Hepatocyte (in vitro differentiated cells): ENCODE measurements around the gene PYCR2. TPM values are rescaled to one million over a fixed set of nuclear protein-coding genes. Genes with fewer than 3 reads are reported as not detected.
A peak's percentile ranks its signal among the peaks of the same experiment; 100 is the strongest.

Experiments
- DNase-seq: peaks from one replicate; pipeline ENCODE4 v3.0.0-alpha.2; 2016; ENCODE audit warnings: low spot score
- H2AFZ ChIP-seq: fragments of 200-600 bp; sonication (generic); 2 replicates; pipeline ENCODE4 v1.6.0; 2016; ENCODE audit warnings: antibody characterized with exemption, mild to moderate bottlenecking
- H3K27ac ChIP-seq: fragments of 200-600 bp; sonication (generic); 2 replicates; pipeline ENCODE4 v1.5.1; 2016; ENCODE audit warnings: mild to moderate bottlenecking
- H3K27me3 ChIP-seq: fragments of 200-600 bp; sonication (generic); 2 replicates; pipeline ENCODE4 v1.6.1; 2016
- H3K36me3 ChIP-seq: fragments of 200-600 bp; sonication (generic); replicated peaks from 2 replicates; pipeline ENCODE4 v1.5.1; 2016; ENCODE audit warnings: low read depth; ENCODE audit not compliant: insufficient read depth
- H3K4me1 ChIP-seq: fragments of 200-600 bp; sonication (generic); 2 replicates; pipeline ENCODE4 v1.5.1; 2016; ENCODE audit warnings: mild to moderate bottlenecking, moderate library complexity; ENCODE audit not compliant: insufficient read depth
- H3K4me2 ChIP-seq: fragments of 200-600 bp; sonication (generic); 2 replicates; pipeline ENCODE4 v1.6.0; 2016
- H3K4me3 ChIP-seq: fragments of 200-600 bp; sonication (generic); 2 replicates; pipeline ENCODE4 v1.5.1; 2016; ENCODE audit warnings: mild to moderate bottlenecking
- H3K79me2 ChIP-seq: fragments of 200-600 bp; sonication (generic); 2 replicates; pipeline ENCODE4 v1.6.0; 2017; ENCODE audit warnings: mild to moderate bottlenecking
- H3K9me2 ChIP-seq: fragments of 200-600 bp; sonication (generic); replicated peaks from 2 replicates; pipeline ENCODE4 v1.6.0; 2017; ENCODE audit warnings: mild to moderate bottlenecking; ENCODE audit not compliant: insufficient read depth
- H3K9me3 ChIP-seq: fragments of 200-600 bp; sonication (generic); 2 replicates; pipeline ENCODE4 v1.5.1; 2016; ENCODE audit warnings: low read depth, mild to moderate bottlenecking
- H4K20me1 ChIP-seq: fragments of 200-600 bp; sonication (generic); 2 replicates; pipeline ENCODE4 v1.6.0; 2016; ENCODE audit warnings: mild to moderate bottlenecking; ENCODE audit not compliant: insufficient read depth, poor library complexity, severe bottlenecking
- EZH2 ChIP-seq: fragments of 200-600 bp; sonication (generic); IDR thresholded peaks from 2 replicates; pipeline ENCODE4 v1.6.1; 2016; ENCODE audit warnings: antibody characterized with exemption, mild to moderate bottlenecking, borderline replicate concordance
- EZH2phosphoT487 ChIP-seq: fragments of 200-600 bp; sonication (generic); IDR thresholded peaks from one replicate; pipeline ENCODE4 v1.6.1; 2018; ENCODE audit warnings: antibody characterized with exemption, mild to moderate bottlenecking, low read depth, moderate library complexity; ENCODE audit not compliant: unreplicated experiment, severe bottlenecking
- WGBS: methylation state at CpG from one replicate; pipeline ENCODE4 v1.1.6; 2016; ENCODE audit warnings: low lambda C conversion rate; ENCODE audit errors: missing lambda C conversion rate; 5-methylcytosine and 5-hydroxymethylcytosine counted together
- polyA plus RNA-seq: library from polyadenylated mRNA; unstranded; fragments of >200 nt; fragmentation: Nextera tagmentation; extraction: Ambion mirVana; gene quantifications from 2 replicates; pipeline ENCODE4 v1.2.1, GENCODE V29; 2016
- total RNA-seq: library from RNA; depleted of rRNA; stranded (reverse); fragments of >200 nt; gene quantifications from 2 replicates; pipeline ENCODE4 v1.2.3, GENCODE V29; 2014
- TF ChIP-seq, protein P1 (sequence below): fragments of 200-600 bp; sonication (generic); IDR thresholded peaks from 2 replicates; pipeline ENCODE4 v1.5.1; 2016; ENCODE audit warnings: antibody characterized with exemption, mild to moderate bottlenecking; ENCODE audit not compliant: poor library complexity

PYCR2 gene
- total and polyA plus RNA-seq, 2 experiments from 2014 or later, result 33.5 to 49.2 TPM

DNA sequence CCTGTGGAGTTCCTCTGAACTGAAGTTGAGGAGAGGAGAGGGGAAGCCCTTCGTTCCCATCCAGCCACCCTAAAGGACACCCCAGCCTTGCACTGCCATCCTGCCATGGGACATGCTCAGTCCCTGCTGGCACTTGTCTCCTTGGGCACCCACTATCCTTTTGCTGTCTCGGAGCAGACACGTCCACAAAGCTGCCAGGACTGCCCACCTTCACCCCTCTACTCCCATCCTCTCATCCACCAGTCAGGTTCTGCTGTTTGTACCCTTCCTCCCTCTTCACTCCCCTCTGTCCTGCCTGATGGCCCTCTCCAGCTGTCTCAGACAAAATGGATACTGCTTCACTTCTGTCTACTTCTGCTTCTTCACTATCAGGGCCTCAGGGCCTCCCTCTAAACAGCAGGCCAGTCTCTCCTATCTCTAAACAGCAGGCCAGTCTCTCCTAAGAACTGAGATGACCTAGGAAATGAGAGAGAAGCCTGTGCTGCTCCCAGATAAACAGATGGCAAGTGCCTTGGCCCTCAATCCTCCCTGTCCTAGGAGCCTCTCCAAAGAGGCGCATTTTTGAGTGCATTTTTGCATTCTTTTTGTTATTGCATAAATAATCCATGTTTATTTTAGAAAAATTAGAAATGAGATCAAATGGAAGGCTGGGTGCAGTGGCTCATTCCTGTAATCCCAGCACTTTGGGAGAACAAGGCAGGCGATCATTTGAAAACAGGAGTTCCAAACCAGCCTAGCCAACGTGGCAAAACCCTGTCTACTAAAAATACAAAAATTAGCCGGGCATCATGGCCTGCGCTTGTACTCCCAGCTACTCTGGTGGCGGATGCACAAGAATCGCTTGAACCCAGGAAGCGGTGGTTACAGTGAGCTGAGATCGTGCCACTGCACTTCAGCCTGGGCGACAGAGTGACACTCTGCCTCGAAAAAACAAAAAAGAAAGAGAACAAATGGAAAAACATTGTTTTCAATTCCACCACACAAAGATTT is 4.4 kb upstream of the PYCR2 start:
- Histone ChIP-seq H3K36me3 (no peaks in the 10 kb centered on the region), H3K27me3 (no peaks in the 10 kb centered on the region), H3K4me1 (peaks cover 5% of the 10 kb centered on the region), H3K9me2 (no peaks in the 10 kb centered on the region), H3K4me2 (no peak overlapping the region), H4K20me1 (no peaks in the 10 kb centered on the region), H3K79me2 (peaks cover under 1% of the 10 kb centered on the region), H2AFZ (no peak overlapping the region), H3K27ac (no peak overlapping the region), H3K4me3 (no peak overlapping the region), H3K9me3 (no peaks in the 10 kb centered on the region)
- TF ChIP-seq EZH2 (no peak), EZH2phosphoT487 (no peak)
- TF ChIP-seq, protein P1, sequence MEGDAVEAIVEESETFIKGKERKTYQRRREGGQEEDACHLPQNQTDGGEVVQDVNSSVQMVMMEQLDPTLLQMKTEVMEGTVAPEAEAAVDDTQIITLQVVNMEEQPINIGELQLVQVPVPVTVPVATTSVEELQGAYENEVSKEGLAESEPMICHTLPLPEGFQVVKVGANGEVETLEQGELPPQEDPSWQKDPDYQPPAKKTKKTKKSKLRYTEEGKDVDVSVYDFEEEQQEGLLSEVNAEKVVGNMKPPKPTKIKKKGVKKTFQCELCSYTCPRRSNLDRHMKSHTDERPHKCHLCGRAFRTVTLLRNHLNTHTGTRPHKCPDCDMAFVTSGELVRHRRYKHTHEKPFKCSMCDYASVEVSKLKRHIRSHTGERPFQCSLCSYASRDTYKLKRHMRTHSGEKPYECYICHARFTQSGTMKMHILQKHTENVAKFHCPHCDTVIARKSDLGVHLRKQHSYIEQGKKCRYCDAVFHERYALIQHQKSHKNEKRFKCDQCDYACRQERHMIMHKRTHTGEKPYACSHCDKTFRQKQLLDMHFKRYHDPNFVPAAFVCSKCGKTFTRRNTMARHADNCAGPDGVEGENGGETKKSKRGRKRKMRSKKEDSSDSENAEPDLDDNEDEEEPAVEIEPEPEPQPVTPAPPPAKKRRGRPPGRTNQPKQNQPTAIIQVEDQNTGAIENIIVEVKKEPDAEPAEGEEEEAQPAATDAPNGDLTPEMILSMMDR, result no peak
- DNase-seq, result no peak
- 96% methylated on average over 14 of the region's 14 CpGs for WGBS

DNA sequence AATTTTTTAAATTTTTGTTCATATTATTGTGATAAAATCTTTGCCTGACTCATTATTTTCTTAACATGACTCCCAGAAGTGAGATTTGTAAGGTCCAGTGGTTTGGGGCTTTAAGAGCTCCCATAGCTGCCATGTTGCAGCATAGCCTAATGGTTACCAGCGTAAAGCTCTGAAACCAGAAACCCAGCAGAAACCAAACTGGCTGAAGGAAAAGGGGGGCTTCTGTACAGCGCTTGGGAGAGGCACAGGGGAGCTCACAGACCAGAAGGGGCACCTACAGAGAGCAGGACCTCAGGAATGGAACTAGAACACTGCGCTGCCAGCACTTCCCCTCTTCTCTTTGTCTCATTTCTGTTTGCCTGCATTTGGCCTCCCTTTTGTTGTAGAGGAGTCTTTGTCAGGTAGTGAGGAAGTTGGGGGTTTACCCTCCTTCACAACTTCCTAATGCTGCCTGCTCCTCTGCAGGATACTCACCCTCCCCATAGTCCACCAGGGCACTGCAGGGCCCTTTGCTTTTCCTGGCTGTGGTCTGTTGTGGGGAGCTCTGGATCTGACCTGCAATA is 2.6 kb upstream of the PYCR2 start:
- Histone ChIP-seq H3K36me3 (no peaks in the 10 kb centered on the region), H3K4me1 (peaks cover 14% of the 10 kb centered on the region), H3K4me3 (no peak overlapping the region), H3K27ac (no peak overlapping the region), H3K4me2 (no peak overlapping the region), H3K27me3 (no peaks in the 10 kb centered on the region), H3K9me2 (no peaks in the 10 kb centered on the region), H3K79me2 (peaks cover 17% of the 10 kb centered on the region), H3K9me3 (no peaks in the 10 kb centered on the region), H2AFZ (no peak overlapping the region), H4K20me1 (no peaks in the 10 kb centered on the region)
- DNase-seq, result no peak
- WGBS, result 92% methylated on average over 3 of the region's 3 CpGs
- TF ChIP-seq EZH2phosphoT487, result no peak
- TF ChIP-seq, protein P1, result no peak
- TF ChIP-seq EZH2, result no peak

DNA sequence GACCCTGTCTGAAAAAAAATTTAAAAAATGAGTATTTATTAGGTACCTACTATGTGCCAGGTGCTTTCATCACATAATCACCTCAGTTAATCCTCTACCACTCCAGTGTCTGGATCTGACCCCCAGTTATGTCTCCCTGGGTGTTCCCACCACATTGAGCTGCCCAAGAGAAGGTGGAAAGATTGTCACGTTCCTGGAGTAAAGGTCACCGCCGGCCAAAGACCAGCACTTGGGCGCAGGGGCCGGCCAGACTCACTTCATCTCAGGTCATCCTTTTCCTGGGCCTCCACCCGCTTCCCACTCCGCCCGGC is 714 bp downstream of the PYCR2 start:
- Histone ChIP-seq H3K4me2 (peak overlapping the region; percentile 85), H3K27ac (peak overlapping the region; percentile 95)
- 9% methylated on average over 8 of the region's 8 CpGs for WGBS

More for the DNA sequence above, 714 bp downstream of the PYCR2 start:
- Histone ChIP-seq H2AFZ (peak overlapping the region; percentile 65), H3K9me3 (no peaks in the 10 kb centered on the region), H3K79me2 (peaks cover 19% of the 10 kb centered on the region), H3K4me3 (peak overlapping the region; percentile 76), H3K27me3 (no peaks in the 10 kb centered on the region), H3K9me2 (no peaks in the 10 kb centered on the region), H4K20me1 (no peaks in the 10 kb centered on the region), H3K36me3 (no peaks in the 10 kb centered on the region), H3K4me1 (peaks cover 14% of the 10 kb centered on the region)
- peak; percentile 46 for DNase-seq
- no peak for TF ChIP-seq EZH2
- TF ChIP-seq EZH2phosphoT487, result no peak
- TF ChIP-seq, protein P1, result no peak
